Measurements from ENCODE around the gene FBXL4. TPM values are rescaled to one million over a fixed set of nuclear protein-coding genes. Genes with fewer than 3 reads are reported as not detected.

FBXL4 gene
- total and polyA plus RNA-seq, 4 experiments from 2014 or later = 4.4 to 22.9 (median 15.9) TPM

- H3K27me3 Mint-ChIP-seq = no peaks in the 10 kb centered on the region
- Histone ChIP-seq H3K27me3 (ENCODE audit: insufficient read depth, low read length) (no peaks in the 10 kb centered on the region), H3K36me3 (ENCODE audit: insufficient read depth, low read length) (no peaks in the 10 kb centered on the region), H3K9me3 (ENCODE audit: control insufficient read depth in 1 of 2, low read length in 2 of 2) (no peaks in the 10 kb centered on the region), H3K4me3 (ENCODE audit: low read length in 2 of 2) (no peak overlapping the region), H3K27ac (ENCODE audit: low read depth, low read length) (no peak overlapping the region), H3K4me1 (ENCODE audit: insufficient read depth, low read length) (no peaks in the 10 kb centered on the region)
- no peak for DNase-seq
- intact Hi-C loops (cut with micrococcal nuclease) = no loop called here
- H3K4me1 Mint-ChIP-seq = no peaks in the 10 kb centered on the region
- peaks cover 0 to 4% (median 0%) of the 10 kb centered on the region in 8 donors for H3K9me3 Mint-ChIP-seq
- no peak overlapping the region for H3K27ac Mint-ChIP-seq
- POLR2A ChIA-PET (ENCODE audit: partially characterized antibody) = no interaction called here
- H3K36me3 Mint-ChIP-seq = peaks cover 37 to 40% of the 10 kb centered on the region in 2 donors
- no peak overlapping the region for H3K4me3 Mint-ChIP-seq
- CTCF ChIA-PET (ENCODE audit: partially characterized antibody) = no interaction called here
Measured at GRCh38 chr6:98871057-98871456, 76.7 kb downstream of the FBXL4 start.

- Mint-ChIP-seq H3K4me1 (no peaks in the 10 kb centered on the region), H3K27ac (no peak overlapping the region), H3K27me3 (no peaks in the 10 kb centered on the region), H3K36me3 (peaks cover 8 to 18% of the 10 kb centered on the region in 2 donors), H3K4me3 (no peak overlapping the region), H3K9me3 (peaks cover 0 to 4% (median 0%) of the 10 kb centered on the region in 8 donors)
- POLR2A ChIA-PET (ENCODE audit: partially characterized antibody) = no interaction called here
- H3K9me3 ChIP-seq (ENCODE audit: control insufficient read depth in 1 of 2, low read length in 2 of 2) = no peaks in the 10 kb centered on the region
- CTCF ChIA-PET (ENCODE audit: partially characterized antibody) = no interaction called here
- H3K4me3 ChIP-seq (ENCODE audit: low read length in 2 of 2) = no peak overlapping the region
- H3K27ac ChIP-seq (ENCODE audit: low read depth, low read length) = no peak overlapping the region
- no peaks in the 10 kb centered on the region for H3K36me3 ChIP-seq (ENCODE audit: insufficient read depth, low read length)
- no peaks in the 10 kb centered on the region for H3K4me1 ChIP-seq (ENCODE audit: insufficient read depth, low read length)
- no peak for DNase-seq
- intact Hi-C loops (cut with micrococcal nuclease) = no loop called here
- no peaks in the 10 kb centered on the region for H3K27me3 ChIP-seq (ENCODE audit: insufficient read depth, low read length)
Measured at GRCh38 chr6:98864497-98864896, 83.2 kb downstream of the FBXL4 start.

DNA sequence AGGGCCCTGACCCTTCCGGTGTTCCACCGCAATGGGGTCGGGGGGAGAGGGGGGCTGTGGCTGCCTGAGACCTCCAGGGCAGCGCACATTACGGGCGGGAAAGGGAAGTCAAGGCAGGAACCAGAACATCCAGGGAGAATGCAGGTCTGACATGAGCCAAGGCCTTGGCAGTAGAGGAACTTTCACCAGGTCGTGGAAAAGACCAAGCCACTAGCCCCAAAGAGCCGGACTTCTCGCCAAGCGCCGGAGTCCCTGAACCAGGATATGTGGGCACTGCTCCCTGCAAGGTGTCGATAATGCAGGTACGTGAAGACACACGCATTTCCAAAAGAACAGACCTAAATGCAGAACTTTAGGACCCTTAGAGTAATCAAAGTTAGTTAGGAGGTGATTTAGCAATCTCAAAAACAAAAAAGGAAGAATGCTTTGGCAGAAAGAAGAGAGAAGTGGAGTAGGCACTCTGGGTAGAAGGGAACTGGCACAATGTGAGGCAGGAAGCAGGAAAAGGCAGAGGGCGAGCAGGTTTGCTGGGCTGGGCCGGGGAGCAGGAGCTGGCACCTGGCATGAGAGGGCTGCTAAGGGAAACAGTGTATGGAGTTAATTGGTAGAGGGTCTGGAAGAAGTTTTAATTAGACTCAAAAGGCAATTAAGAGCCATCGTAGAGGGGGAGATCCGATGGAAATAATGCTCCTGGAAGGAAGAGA, 99.1 kb downstream of the FBXL4 start:
- H3K27me3 Mint-ChIP-seq = peaks cover 52 to 56% of the 10 kb centered on the region in 2 donors
- CTCF ChIA-PET (ENCODE audit: partially characterized antibody) = no interaction called here

DNA sequence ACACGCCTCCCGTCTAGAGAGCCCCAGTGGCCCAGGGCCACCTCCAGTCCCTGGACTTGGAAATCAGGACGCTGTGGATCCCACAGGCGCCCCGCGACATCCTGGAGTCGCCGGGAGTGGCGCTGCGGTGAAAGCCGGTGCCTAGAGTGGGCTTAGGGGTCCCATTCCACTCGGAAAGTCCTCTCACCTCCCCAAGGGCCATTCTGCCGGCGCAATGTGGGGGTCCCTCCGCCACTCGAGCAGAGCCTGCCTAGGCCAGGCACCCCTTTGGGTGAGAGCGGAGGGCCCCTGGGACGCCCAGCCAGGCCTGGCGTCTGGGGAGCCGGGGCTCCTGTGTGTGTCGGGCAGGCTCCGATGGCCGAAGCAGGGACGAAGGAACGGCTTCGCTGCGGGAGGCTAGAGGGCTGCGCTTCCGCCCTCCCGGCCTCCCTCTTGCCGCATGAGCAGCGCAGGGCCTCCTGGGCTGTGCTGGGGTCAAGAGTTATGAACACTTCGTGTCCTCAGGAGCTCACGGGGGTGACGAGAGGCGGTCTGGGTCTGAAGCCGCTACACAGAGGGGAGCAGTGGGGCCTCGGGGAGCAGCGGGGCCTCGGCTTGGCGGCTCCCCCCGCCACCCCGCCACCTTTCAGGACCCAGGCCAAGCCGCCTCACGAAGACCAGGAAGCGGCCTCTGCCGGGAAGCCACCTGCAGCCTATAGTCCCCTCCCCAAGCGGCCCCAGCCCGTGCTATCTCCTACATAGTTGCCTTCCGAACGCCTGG, 99.8 kb downstream of the FBXL4 start:
- Mint-ChIP-seq H3K36me3 (peaks cover 2 to 6% of the 10 kb centered on the region in 2 donors), H3K9me3 (peaks cover 0 to 2% (median 0%) of the 10 kb centered on the region in 8 donors), H3K27me3 (peaks cover 56 to 57% of the 10 kb centered on the region in 2 donors), H3K4me3 (peak overlapping the region in 2 of 8 donors; percentile 1 to 28), H3K4me1 (peaks cover 12 to 28% (median 19%) of the 10 kb centered on the region in 4 donors), H3K27ac (no peak overlapping the region)
- H3K36me3 ChIP-seq (ENCODE audit: insufficient read depth, low read length) = no peaks in the 10 kb centered on the region
- peaks cover 57% of the 10 kb centered on the region for H3K27me3 ChIP-seq (ENCODE audit: insufficient read depth, low read length)
- no peak for DNase-seq
- peaks cover 22% of the 10 kb centered on the region for H3K4me1 ChIP-seq (ENCODE audit: insufficient read depth, low read length)
- no peaks in the 10 kb centered on the region for H3K9me3 ChIP-seq (ENCODE audit: control insufficient read depth in 1 of 2, low read length in 2 of 2)
- ChIA-PET CTCF (ENCODE audit: partially characterized antibody) (interaction anchor here (1.2 to 1.5 kb wide), 2 partner anchors 1350 to 1353 kb away, joined by 3 to 4 read pairs; no protein-coding TSS in a partner anchor), POLR2A (ENCODE audit: partially characterized antibody) (interaction anchor here (0.8 kb wide), 1 partner anchor 9 kb away, joined by 3 read pairs; no protein-coding TSS in a partner anchor)
- no peak overlapping the region for H3K4me3 ChIP-seq (ENCODE audit: low read length in 2 of 2)
- no peak overlapping the region for H3K27ac ChIP-seq (ENCODE audit: low read depth, low read length)
- intact Hi-C loops (cut with micrococcal nuclease) = loop anchor here (5.0 kb wide), 3 partner anchors 99 to 1661 kb away; partner anchors contain the start of gene FBXL4

More for the DNA sequence above, 99.1 kb downstream of the FBXL4 start:
- Histone ChIP-seq H3K27ac (ENCODE audit: low read depth, low read length) (no peak overlapping the region), H3K4me1 (ENCODE audit: insufficient read depth, low read length) (peaks cover 21% of the 10 kb centered on the region), H3K4me3 (ENCODE audit: low read length in 2 of 2) (no peak overlapping the region), H3K36me3 (ENCODE audit: insufficient read depth, low read length) (no peaks in the 10 kb centered on the region), H3K9me3 (ENCODE audit: control insufficient read depth in 1 of 2, low read length in 2 of 2) (no peaks in the 10 kb centered on the region), H3K27me3 (ENCODE audit: insufficient read depth, low read length) (peaks cover 50% of the 10 kb centered on the region)
- intact Hi-C loops (cut with micrococcal nuclease) = loop anchor here (5.0 kb wide), 3 partner anchors 99 to 1661 kb away; partner anchors contain the start of gene FBXL4
- DNase-seq = no peak
- POLR2A ChIA-PET (ENCODE audit: partially characterized antibody) = no interaction called here
- H3K36me3 Mint-ChIP-seq = peaks cover 2 to 6% of the 10 kb centered on the region in 2 donors
- H3K27ac Mint-ChIP-seq = peak overlapping the region in 1 of 7 donors; percentile 75
- H3K9me3 Mint-ChIP-seq = no peaks in the 10 kb centered on the region
- peaks cover 12 to 22% (median 17%) of the 10 kb centered on the region in 4 donors for H3K4me1 Mint-ChIP-seq
- peak overlapping the region in 1 of 8 donors; percentile 15 for H3K4me3 Mint-ChIP-seq

DNA sequence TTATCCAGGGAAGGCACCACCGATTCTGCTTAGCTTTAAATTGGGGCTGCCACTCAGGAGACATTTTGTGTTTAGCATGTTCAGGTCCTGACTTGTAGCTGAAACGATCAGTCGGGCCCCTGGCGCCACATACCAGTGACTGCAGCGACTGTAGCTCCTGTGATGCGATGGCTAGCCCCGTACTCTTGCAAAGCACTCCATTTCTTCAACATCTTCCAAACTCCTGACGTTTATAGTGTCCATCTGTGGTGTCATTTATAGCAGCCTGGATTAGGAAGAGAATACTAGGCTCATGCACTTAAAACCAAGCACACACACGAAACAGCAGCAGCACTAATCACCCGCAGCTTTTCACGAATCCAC, 100.3 kb downstream of the FBXL4 start:
- peaks cover 0 to 2% (median 0%) of the 10 kb centered on the region in 8 donors for H3K9me3 Mint-ChIP-seq
- DNase-seq = no peak
- POLR2A ChIA-PET (ENCODE audit: partially characterized antibody) = interaction anchor here (0.8 kb wide), 1 partner anchor 9 kb away, joined by 3 read pairs; no protein-coding TSS in a partner anchor
- H3K4me1 Mint-ChIP-seq = peaks cover 12 to 32% (median 19%) of the 10 kb centered on the region in 4 donors
- H3K36me3 Mint-ChIP-seq = peaks cover 2 to 6% of the 10 kb centered on the region in 2 donors
- CTCF ChIA-PET (ENCODE audit: partially characterized antibody) = interaction anchor here (1.2 to 1.5 kb wide), 2 partner anchors 1350 to 1352 kb away, joined by 3 to 4 read pairs; no protein-coding TSS in a partner anchor
- intact Hi-C loops (cut with micrococcal nuclease) = loop anchor here (5.0 kb wide), 3 partner anchors 100 to 1660 kb away; partner anchors contain the start of gene FBXL4
- H3K27ac Mint-ChIP-seq = no peak overlapping the region
- Histone ChIP-seq H3K4me1 (ENCODE audit: insufficient read depth, low read length) (peaks cover 22% of the 10 kb centered on the region), H3K9me3 (ENCODE audit: control insufficient read depth in 1 of 2, low read length in 2 of 2) (no peaks in the 10 kb centered on the region), H3K27ac (ENCODE audit: low read depth, low read length) (no peak overlapping the region), H3K4me3 (ENCODE audit: low read length in 2 of 2) (no peak overlapping the region), H3K27me3 (ENCODE audit: insufficient read depth, low read length) (peaks cover 63% of the 10 kb centered on the region), H3K36me3 (ENCODE audit: insufficient read depth, low read length) (no peaks in the 10 kb centered on the region)
- H3K4me3 Mint-ChIP-seq = peak overlapping the region in 3 of 8 donors; percentile 1 to 28 (median 11)
- H3K27me3 Mint-ChIP-seq = peaks cover 60% of the 10 kb centered on the region in 2 donors

- peaks cover 0 to 4% (median 0%) of the 10 kb centered on the region in 8 donors for H3K9me3 Mint-ChIP-seq
- CTCF ChIA-PET (ENCODE audit: partially characterized antibody) = interaction anchor here (0.7 to 1.8 kb wide), 4 partner anchors 9 to 1352 kb away, joined by 3 to 8 read pairs (median 4); no protein-coding TSS in a partner anchor
Measured at GRCh38 chr6:98846021-98846380, 101.7 kb downstream of the FBXL4 start.

More at GRCh38 chr6:98846021-98846380, 101.7 kb downstream of the FBXL4 start:
- Mint-ChIP-seq H3K36me3 (peaks cover 2 to 6% of the 10 kb centered on the region in 2 donors), H3K27me3 (peaks cover 64 to 69% of the 10 kb centered on the region in 2 donors), H3K4me3 (peak overlapping the region in 5 of 8 donors; percentile 73 to 92 (median 81)), H3K27ac (peak overlapping the region in 1 of 7 donors; percentile 38), H3K4me1 (peaks cover 12 to 32% (median 19%) of the 10 kb centered on the region in 4 donors)
- Histone ChIP-seq H3K4me3 (ENCODE audit: low read length in 2 of 2) (no peak overlapping the region), H3K27ac (ENCODE audit: low read depth, low read length) (no peak overlapping the region), H3K27me3 (ENCODE audit: insufficient read depth, low read length) (peaks cover 77% of the 10 kb centered on the region), H3K9me3 (ENCODE audit: control insufficient read depth in 1 of 2, low read length in 2 of 2) (no peaks in the 10 kb centered on the region), H3K4me1 (ENCODE audit: insufficient read depth, low read length) (peaks cover 22% of the 10 kb centered on the region), H3K36me3 (ENCODE audit: insufficient read depth, low read length) (no peaks in the 10 kb centered on the region)
- POLR2A ChIA-PET (ENCODE audit: partially characterized antibody) = no interaction called here
- intact Hi-C loops (cut with micrococcal nuclease) = loop anchor here (5.0 kb wide), 3 partner anchors 101 to 1659 kb away; partner anchors contain the start of gene FBXL4
- DNase-seq = no peak
